ENCODE measurements around the gene LATS2.

GRCh38 chr13:21005193-21005592, 56.2 kb downstream of the LATS2 start:
- TF ChIP-seq EZH2 (IDR thresholded peaks at IDR 0.05; ENCODE audit: borderline replicate concordance, low read depth, low read length, severe bottlenecking) (no peak), CTCF (IDR thresholded peaks at IDR 0.05; ENCODE audit: borderline replicate concordance, extremely low read depth, low read length, poor library complexity, severe bottlenecking) (no peak)

Measured in DND-41 (cell line).